ENCODE data around the gene FMN1.

FMN1 gene

GRCh38 chr15:33104212-33104611, 90.3 kb downstream of the FMN1 start:
- H3K4me3 ChIP-seq (ENCODE audit: control insufficient read depth, low read depth, low read length), result no peak overlapping the region
- TF ChIP-seq, protein P1, sequence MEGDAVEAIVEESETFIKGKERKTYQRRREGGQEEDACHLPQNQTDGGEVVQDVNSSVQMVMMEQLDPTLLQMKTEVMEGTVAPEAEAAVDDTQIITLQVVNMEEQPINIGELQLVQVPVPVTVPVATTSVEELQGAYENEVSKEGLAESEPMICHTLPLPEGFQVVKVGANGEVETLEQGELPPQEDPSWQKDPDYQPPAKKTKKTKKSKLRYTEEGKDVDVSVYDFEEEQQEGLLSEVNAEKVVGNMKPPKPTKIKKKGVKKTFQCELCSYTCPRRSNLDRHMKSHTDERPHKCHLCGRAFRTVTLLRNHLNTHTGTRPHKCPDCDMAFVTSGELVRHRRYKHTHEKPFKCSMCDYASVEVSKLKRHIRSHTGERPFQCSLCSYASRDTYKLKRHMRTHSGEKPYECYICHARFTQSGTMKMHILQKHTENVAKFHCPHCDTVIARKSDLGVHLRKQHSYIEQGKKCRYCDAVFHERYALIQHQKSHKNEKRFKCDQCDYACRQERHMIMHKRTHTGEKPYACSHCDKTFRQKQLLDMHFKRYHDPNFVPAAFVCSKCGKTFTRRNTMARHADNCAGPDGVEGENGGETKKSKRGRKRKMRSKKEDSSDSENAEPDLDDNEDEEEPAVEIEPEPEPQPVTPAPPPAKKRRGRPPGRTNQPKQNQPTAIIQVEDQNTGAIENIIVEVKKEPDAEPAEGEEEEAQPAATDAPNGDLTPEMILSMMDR (IDR thresholded peaks at IDR 0.05; ENCODE audit: control insufficient read depth, insufficient read depth, low read depth, low read length, missing control alignments), result no peak
- peak; percentile 73 for DNase-seq (ENCODE audit: low read depth)

DNA sequence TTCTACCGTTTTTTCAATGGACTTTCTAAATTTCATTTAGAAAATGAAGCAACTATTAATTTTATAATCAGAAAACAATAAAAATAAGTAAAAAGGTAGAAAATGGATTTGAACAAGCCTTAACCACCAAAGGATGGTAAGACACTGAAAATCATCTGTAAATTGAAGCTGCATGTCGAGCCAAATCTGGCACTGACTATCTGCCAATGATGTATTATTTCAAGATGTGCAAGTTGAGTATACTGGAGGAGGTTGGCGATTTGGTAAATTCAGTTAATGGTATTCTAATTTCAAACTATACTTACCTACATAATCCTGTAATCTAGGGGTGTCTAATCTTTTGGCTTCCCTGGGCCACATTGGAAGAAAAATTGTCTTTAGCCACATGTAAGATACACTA, 93.5 kb downstream of the FMN1 start:
- TF ChIP-seq, protein P1 (IDR thresholded peaks at IDR 0.05; ENCODE audit: control insufficient read depth, insufficient read depth, low read depth, low read length, missing control alignments), result no peak
- no peak overlapping the region for H3K4me3 ChIP-seq (ENCODE audit: control insufficient read depth, low read depth, low read length)
- DNase-seq (ENCODE audit: low read depth), result no peak

DNA sequence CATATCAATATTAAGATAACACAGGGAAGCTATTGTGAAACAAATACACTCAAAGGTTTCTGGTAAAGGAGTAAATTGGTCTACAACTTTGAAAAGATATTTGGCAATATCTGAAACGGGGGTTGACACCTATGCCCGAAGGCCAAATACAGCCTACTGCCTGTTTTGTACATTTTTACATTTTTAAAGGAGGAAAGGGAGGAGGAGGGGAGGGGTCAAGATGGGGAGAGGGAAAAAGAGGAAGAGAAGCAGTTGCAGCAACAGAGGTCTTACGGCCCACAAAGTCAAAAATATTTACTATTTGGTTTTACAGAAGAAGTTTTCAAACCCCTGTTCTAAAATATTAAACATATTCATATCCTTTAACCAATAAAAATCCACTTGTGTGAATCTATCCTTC, 94.2 kb downstream of the FMN1 start:
- H3K4me3 ChIP-seq (ENCODE audit: control insufficient read depth, low read depth, low read length), result no peak overlapping the region
- TF ChIP-seq, protein P1 (IDR thresholded peaks at IDR 0.05; ENCODE audit: control insufficient read depth, insufficient read depth, low read depth, low read length, missing control alignments), result no peak
- DNase-seq (ENCODE audit: low read depth), result no peak

DNA sequence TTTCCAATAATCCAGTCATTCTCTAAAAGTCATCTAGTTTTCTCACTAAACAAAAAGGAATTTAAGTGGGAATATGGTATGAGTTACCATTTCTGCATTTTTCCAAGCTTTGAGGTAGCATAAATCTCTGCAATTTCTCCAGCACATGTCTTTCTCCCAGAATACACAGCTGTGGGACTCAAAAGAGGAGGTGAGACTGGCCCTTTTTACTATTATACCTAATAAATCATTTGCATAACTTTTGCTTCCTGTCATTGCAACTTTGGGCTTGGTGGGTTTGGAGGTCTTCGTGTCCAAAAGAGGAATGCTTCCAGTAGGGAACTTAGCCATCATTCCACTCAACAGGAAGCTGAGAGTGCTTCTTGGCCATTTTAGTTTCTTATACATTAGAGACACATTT, 94.8 kb downstream of the FMN1 start:
- DNase-seq (ENCODE audit: low read depth), result no peak
- no peak overlapping the region for H3K4me3 ChIP-seq (ENCODE audit: control insufficient read depth, low read depth, low read length)
- TF ChIP-seq, protein P1 (IDR thresholded peaks at IDR 0.05; ENCODE audit: control insufficient read depth, insufficient read depth, low read depth, low read length, missing control alignments), result no peak

- H3K4me3 ChIP-seq (ENCODE audit: control insufficient read depth, low read depth, low read length), result no peak overlapping the region
- DNase-seq (ENCODE audit: low read depth), result no peak
- TF ChIP-seq, protein P1 (IDR thresholded peaks at IDR 0.05; ENCODE audit: control insufficient read depth, insufficient read depth, low read depth, low read length, missing control alignments), result no peak
Observed at GRCh38 chr15:33099213-33099612, 95.3 kb downstream of the FMN1 start.

DNA sequence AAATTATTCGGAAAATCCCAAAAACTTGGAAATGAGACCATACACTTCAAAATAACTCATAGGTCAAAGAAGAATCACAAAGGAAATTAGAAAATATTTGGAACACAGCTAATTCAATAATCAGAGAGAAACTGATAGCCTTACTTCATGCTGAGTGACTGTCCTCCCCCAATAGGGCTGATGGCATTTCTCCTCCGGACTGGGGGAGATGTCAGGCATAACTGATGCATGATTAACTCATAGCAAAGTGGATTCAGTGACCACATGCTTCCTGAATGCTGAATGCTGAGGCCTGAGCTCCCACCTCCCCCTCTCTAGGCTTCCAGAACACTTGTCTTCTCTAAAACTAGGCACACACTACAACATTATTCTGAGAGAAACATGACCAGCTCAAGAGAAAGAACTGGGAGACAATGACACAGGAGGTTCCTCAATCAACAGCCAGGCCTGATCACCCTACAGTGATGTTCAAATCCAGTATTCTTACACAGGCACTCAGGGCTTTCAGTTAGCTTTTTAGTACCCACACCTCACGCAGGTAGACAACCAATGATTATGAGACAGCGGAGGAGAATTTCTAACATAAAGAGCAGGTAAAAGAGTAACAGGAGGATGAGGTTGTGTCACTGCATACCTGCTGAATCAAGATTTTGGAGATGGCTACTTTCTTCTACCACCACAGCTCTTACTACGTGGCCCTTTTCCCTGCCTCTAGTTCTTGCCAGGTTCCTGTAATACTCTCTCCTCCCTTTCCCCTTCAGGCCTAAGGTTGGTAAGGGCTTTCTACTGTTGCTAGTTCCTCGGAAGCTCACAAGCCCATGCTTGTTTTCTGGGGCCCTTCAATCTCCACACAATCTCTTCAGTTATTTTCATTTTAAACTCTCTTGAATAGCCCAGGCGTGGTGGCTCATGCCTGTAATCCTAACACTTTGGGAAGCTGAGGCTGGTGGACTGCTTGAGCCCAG, 96.1 kb downstream of the FMN1 start:
- DNase-seq (ENCODE audit: low read depth), result no peak
- no peak overlapping the region for H3K4me3 ChIP-seq (ENCODE audit: control insufficient read depth, low read depth, low read length)
- TF ChIP-seq, protein P1 (IDR thresholded peaks at IDR 0.05; ENCODE audit: control insufficient read depth, insufficient read depth, low read depth, low read length, missing control alignments), result no peak

Measured in AG09309 (cell line).